HEK293 (cell line): ENCODE data around the gene PDE1C.

ENCODE experiments used
- CTCF ChIA-PET: fragments of 350-600 bp; formaldehyde crosslinking; extraction: SDS; loops from one replicate; lab custom pipeline; 2021; ENCODE audit warnings: antibody characterized with exemption; lab: Yijun Ruan, JAX
- POLR2A ChIA-PET: fragments of 300-600 bp; formaldehyde crosslinking; extraction: SDS; loops from one replicate; lab custom pipeline; 2020; ENCODE audit warnings: antibody characterized with exemption, inconsistent platforms; lab: Yijun Ruan, JAX
- H3K27ac ChIP-seq: fragments of 200-500 bp; sonication (Bioruptor generic); 2 replicates; pipeline ENCODE4 v1.5.1; 2014; ENCODE audit warnings: low read depth, low read length, control low read depth, inconsistent platforms; ENCODE audit errors: extremely low read depth
- H3K36me3 ChIP-seq, 2 experiments: fragments of 200-500 bp in 1 of 2; sonication (Bioruptor generic) in 1 of 2; 1 replicate in 1 of 2; 2 replicates in 1 of 2; pipeline ENCODE4 v1.5.1; 2014 to 2017; ENCODE audit warnings: inconsistent platforms in 2 of 2, low read length in 2 of 2; ENCODE audit not compliant: control insufficient read depth in 2 of 2, insufficient read depth in 1 of 2
- H3K4me1 ChIP-seq: fragments of 200-500 bp; sonication (Bioruptor generic); 2 replicates; pipeline ENCODE4 v1.5.1; 2014; ENCODE audit warnings: mild to moderate bottlenecking, low read length, inconsistent platforms; ENCODE audit not compliant: control insufficient read depth, insufficient read depth
- H3K4me3 ChIP-seq: 2 replicates; pipeline ENCODE4 v1.5.1; 2011; ENCODE audit warnings: low read depth, mild to moderate bottlenecking, control low read depth, low read length, moderate library complexity
- H3K9me3 ChIP-seq: fragments of 200-500 bp; sonication (Bioruptor generic); 2 replicates; pipeline ENCODE4 v1.5.1; 2014; ENCODE audit warnings: low read depth, low read length, inconsistent platforms; ENCODE audit not compliant: control insufficient read depth, insufficient read depth
- GLIS1 ChIP-seq: fragments of 450-650 bp; formaldehyde crosslinking; IDR thresholded peaks from 2 replicates; pipeline ENCODE4 v1.5.1; 2016; ENCODE audit warnings: missing biosample characterization, missing genetic modification characterization
- TCF7L2 ChIP-seq: IDR thresholded peaks from 2 replicates; pipeline ENCODE4 v1.6.1; 2011; ENCODE audit warnings: low read depth, mild to moderate bottlenecking, inconsistent platforms, low read length, moderate library complexity, borderline replicate concordance
- ZBTB1 ChIP-seq: fragments of 450-650 bp; formaldehyde crosslinking; IDR thresholded peaks from 2 replicates; pipeline ENCODE4 v1.5.1; 2016; ENCODE audit warnings: missing biosample characterization, missing genetic modification characterization
- ZBTB17 ChIP-seq: fragments of 450-650 bp; formaldehyde crosslinking; IDR thresholded peaks from 2 replicates; pipeline ENCODE4 v1.5.1; 2016; ENCODE audit warnings: missing biosample characterization, missing genetic modification characterization
- ZNF416 ChIP-seq: fragments of 450-650 bp; formaldehyde crosslinking; IDR thresholded peaks from 2 replicates; pipeline ENCODE4 v1.5.1; 2016; ENCODE audit warnings: missing biosample characterization, missing genetic modification characterization
- ZNF510 ChIP-seq: fragments of 450-650 bp; formaldehyde crosslinking; IDR thresholded peaks from 2 replicates; pipeline ENCODE4 v1.5.1; 2018; ENCODE audit warnings: mild to moderate bottlenecking, missing genetic modification characterization, missing biosample characterization; ENCODE audit not compliant: insufficient replicate concordance
- ZNF529 ChIP-seq: fragments of 450-650 bp; formaldehyde crosslinking; IDR thresholded peaks from 2 replicates; pipeline ENCODE4 v1.5.1; 2017; ENCODE audit warnings: missing genetic modification characterization, missing biosample characterization; ENCODE audit not compliant: insufficient replicate concordance
- ZNF544 ChIP-seq: fragments of 450-650 bp; formaldehyde crosslinking; IDR thresholded peaks from 2 replicates; pipeline ENCODE4 v1.5.0; 2017; ENCODE audit warnings: missing biosample characterization, missing genetic modification characterization
- ZNF548 ChIP-seq: fragments of 450-650 bp; formaldehyde crosslinking; IDR thresholded peaks from 2 replicates; pipeline ENCODE4 v1.5.1; 2016; ENCODE audit warnings: missing biosample characterization, missing genetic modification characterization
- ZNF629 ChIP-seq: fragments of 450-650 bp; formaldehyde crosslinking; IDR thresholded peaks from 2 replicates; pipeline ENCODE4 v1.5.1; 2017; ENCODE audit warnings: missing biosample characterization, missing genetic modification characterization
- ZNF701 ChIP-seq: fragments of 450-650 bp; formaldehyde crosslinking; IDR thresholded peaks from 2 replicates; pipeline ENCODE4 v1.5.1; 2016; ENCODE audit warnings: missing biosample characterization, missing genetic modification characterization
- ZNF776 ChIP-seq: fragments of 450-650 bp; formaldehyde crosslinking; IDR thresholded peaks from 2 replicates; pipeline ENCODE4 v1.5.0; 2017; ENCODE audit warnings: missing biosample characterization, missing genetic modification characterization, borderline replicate concordance
- ZSCAN30 ChIP-seq: fragments of 450-650 bp; IDR thresholded peaks from 2 replicates; pipeline ENCODE4 v1.5.1; 2018; ENCODE audit warnings: missing biosample characterization, mild to moderate bottlenecking, missing genetic modification characterization, moderate library complexity
- TF ChIP-seq, protein P1 (sequence below): fragments of 450-650 bp; IDR thresholded peaks from 2 replicates; pipeline ENCODE4 v1.5.1; 2018; ENCODE audit warnings: missing biosample characterization, missing genetic modification characterization
- TF ChIP-seq, protein P2 (sequence below): fragments of 450-650 bp; formaldehyde crosslinking; IDR thresholded peaks from 2 replicates; pipeline ENCODE4 v1.5.1; 2016; ENCODE audit warnings: missing biosample characterization, missing genetic modification characterization
- TF ChIP-seq, protein P3 (sequence below): fragments of 450-650 bp; formaldehyde crosslinking; IDR thresholded peaks from 2 replicates; pipeline ENCODE4 v1.5.1; 2016; ENCODE audit warnings: missing biosample characterization, missing genetic modification characterization
- TF ChIP-seq, protein P4 (sequence below): fragments of 450-650 bp; formaldehyde crosslinking; IDR thresholded peaks from 2 replicates; pipeline ENCODE4 v1.5.0; 2017; ENCODE audit warnings: missing biosample characterization, missing genetic modification characterization, borderline replicate concordance
- TF ChIP-seq, protein P5 (sequence below): fragments of 450-650 bp; formaldehyde crosslinking; IDR thresholded peaks from 2 replicates; pipeline ENCODE4 v1.5.1; 2016; ENCODE audit warnings: missing biosample characterization, missing genetic modification characterization

The PDE1C gene

DNA sequence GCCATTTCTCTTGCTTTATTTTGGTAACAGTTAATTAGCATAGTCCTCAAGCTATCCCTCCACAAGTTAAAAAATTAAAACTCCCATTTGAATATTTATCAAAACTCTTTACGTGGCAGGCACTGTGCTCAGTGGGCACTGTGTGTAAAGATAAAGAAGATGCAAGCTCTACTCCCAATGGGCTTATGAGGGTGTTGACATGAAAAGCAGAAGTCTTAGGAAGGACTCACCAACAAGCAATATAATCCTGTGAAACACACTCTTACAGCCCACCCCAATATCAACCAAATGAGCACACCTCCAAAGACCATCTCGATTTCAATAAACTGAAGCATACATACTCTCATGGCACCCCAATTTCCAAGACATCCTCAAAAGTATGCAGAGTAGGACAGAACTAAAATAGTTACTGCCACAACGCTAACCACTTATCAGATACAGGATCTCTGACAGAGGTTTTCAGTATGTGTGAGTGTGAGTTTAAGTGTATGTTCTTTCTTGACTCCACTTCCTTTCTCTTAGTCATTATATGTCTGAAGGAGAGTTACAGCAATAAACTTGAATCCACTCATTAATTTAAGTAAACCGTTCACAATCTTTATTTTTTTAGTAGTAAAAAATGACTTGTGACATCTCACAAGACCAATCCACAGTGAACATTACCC is 120.0 kb downstream of the PDE1C start:
- TF ChIP-seq ZNF701 (tag by site-specific recombination) (no peak), ZNF629 (no peak), ZNF544 (tag by site-specific recombination) (no peak), ZNF776 (tag by site-specific recombination) (no peak), ZNF548 (tag by site-specific recombination) (no peak), ZBTB17 (no peak)
- TF ChIP-seq, protein P1, sequence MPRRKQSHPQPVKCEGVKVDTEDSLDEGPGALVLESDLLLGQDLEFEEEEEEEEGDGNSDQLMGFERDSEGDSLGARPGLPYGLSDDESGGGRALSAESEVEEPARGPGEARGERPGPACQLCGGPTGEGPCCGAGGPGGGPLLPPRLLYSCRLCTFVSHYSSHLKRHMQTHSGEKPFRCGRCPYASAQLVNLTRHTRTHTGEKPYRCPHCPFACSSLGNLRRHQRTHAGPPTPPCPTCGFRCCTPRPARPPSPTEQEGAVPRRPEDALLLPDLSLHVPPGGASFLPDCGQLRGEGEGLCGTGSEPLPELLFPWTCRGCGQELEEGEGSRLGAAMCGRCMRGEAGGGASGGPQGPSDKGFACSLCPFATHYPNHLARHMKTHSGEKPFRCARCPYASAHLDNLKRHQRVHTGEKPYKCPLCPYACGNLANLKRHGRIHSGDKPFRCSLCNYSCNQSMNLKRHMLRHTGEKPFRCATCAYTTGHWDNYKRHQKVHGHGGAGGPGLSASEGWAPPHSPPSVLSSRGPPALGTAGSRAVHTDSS (tag by site-specific recombination) = no peak
- TF ChIP-seq, all 188 proteins: peak for 0
- CTCF ChIA-PET = interaction anchor here (0.6 to 0.7 kb wide), 4 partner anchors 52 to 1006 kb away, joined by 3 to 7 read pairs (median 3); no protein-coding TSS in a partner anchor
- H3K4me1 ChIP-seq = no peaks in the 10 kb centered on the region
- no peaks in the 10 kb centered on the region for H3K36me3 ChIP-seq
- H3K9me3 ChIP-seq = no peaks in the 10 kb centered on the region
- POLR2A ChIA-PET = no interaction called here
- H3K27ac ChIP-seq = no peak overlapping the region
- no peak overlapping the region for H3K4me3 ChIP-seq

DNA sequence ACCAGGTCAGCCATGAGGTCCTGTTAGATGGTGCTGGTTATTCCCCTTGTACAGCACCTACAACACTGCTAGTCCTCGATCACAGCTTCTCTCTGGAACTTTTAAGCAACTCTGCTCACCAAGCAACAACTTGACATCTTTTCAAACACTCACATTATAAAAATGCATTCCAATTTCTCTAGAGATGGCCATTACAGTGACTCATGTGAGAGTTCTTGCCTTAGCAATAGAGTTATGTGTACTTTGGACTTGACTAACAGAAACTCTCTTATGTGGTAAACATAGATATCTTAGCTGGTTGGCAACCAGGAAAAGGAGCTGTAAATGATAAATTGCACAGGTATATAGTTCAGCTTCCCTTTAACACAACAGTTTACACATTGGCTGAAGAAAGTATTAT is 122.2 kb downstream of the PDE1C start:
- ChIA-PET CTCF (no interaction called here), POLR2A (no interaction called here)
- H3K9me3 ChIP-seq = no peaks in the 10 kb centered on the region
- no peaks in the 10 kb centered on the region for H3K4me1 ChIP-seq
- no peak overlapping the region for H3K4me3 ChIP-seq
- TF ChIP-seq ZNF701 (tag by site-specific recombination) (no peak), ZBTB1 (tag by site-specific recombination) (no peak)
- TF ChIP-seq, protein P2, sequence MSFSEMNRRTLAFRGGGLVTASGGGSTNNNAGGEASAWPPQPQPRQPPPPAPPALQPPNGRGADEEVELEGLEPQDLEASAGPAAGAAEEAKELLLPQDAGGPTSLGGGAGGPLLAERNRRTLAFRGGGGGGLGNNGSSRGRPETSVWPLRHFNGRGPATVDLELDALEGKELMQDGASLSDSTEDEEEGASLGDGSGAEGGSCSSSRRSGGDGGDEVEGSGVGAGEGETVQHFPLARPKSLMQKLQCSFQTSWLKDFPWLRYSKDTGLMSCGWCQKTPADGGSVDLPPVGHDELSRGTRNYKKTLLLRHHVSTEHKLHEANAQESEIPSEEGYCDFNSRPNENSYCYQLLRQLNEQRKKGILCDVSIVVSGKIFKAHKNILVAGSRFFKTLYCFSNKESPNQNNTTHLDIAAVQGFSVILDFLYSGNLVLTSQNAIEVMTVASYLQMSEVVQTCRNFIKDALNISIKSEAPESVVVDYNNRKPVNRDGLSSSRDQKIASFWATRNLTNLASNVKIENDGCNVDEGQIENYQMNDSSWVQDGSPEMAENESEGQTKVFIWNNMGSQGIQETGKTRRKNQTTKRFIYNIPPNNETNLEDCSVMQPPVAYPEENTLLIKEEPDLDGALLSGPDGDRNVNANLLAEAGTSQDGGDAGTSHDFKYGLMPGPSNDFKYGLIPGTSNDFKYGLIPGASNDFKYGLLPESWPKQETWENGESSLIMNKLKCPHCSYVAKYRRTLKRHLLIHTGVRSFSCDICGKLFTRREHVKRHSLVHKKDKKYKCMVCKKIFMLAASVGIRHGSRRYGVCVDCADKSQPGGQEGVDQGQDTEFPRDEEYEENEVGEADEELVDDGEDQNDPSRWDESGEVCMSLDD = no peak
- TF ChIP-seq, all 188 proteins: peak for 0
- H3K27ac ChIP-seq = no peak overlapping the region
- no peaks in the 10 kb centered on the region for H3K36me3 ChIP-seq

DNA sequence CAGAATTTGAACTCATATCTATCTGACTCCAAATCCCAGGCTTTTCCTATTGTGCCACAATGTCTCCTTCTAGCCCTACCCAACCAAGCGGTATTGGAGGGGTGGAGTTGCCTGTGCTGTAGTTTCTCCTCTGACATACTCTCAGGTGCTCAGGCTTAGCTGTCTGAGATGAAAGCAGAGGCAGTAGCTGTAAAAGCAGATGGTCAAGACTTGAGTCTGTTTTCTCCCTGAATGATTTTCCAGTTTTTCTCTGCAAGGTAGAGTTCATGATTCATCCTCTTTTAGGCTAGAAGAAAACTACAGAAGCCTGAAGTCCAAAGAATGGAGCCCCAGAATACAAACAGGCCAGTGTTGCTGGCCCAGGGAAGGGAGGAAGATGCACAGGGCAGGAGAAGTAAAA is 130.0 kb downstream of the PDE1C start:
- CTCF ChIA-PET = no interaction called here
- Histone ChIP-seq H3K4me3 (no peak overlapping the region), H3K36me3 (no peaks in the 10 kb centered on the region), H3K4me1 (no peaks in the 10 kb centered on the region), H3K27ac (no peak overlapping the region), H3K9me3 (no peaks in the 10 kb centered on the region)
- TF ChIP-seq ZNF510 (tag by site-specific recombination) (no peak), ZNF629 (no peak), ZNF416 (tag by site-specific recombination) (no peak), ZNF529 (tag by site-specific recombination) (no peak), ZSCAN30 (tag by site-specific recombination) (no peak), GLIS1 (tag by site-specific recombination) (no peak), TCF7L2 (no peak)
- TF ChIP-seq, protein P3, sequence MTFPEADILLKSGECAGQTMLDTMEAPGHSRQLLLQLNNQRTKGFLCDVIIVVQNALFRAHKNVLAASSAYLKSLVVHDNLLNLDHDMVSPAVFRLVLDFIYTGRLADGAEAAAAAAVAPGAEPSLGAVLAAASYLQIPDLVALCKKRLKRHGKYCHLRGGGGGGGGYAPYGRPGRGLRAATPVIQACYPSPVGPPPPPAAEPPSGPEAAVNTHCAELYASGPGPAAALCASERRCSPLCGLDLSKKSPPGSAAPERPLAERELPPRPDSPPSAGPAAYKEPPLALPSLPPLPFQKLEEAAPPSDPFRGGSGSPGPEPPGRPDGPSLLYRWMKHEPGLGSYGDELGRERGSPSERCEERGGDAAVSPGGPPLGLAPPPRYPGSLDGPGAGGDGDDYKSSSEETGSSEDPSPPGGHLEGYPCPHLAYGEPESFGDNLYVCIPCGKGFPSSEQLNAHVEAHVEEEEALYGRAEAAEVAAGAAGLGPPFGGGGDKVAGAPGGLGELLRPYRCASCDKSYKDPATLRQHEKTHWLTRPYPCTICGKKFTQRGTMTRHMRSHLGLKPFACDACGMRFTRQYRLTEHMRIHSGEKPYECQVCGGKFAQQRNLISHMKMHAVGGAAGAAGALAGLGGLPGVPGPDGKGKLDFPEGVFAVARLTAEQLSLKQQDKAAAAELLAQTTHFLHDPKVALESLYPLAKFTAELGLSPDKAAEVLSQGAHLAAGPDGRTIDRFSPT (tag by site-specific recombination) = no peak
- TF ChIP-seq, protein P4, sequence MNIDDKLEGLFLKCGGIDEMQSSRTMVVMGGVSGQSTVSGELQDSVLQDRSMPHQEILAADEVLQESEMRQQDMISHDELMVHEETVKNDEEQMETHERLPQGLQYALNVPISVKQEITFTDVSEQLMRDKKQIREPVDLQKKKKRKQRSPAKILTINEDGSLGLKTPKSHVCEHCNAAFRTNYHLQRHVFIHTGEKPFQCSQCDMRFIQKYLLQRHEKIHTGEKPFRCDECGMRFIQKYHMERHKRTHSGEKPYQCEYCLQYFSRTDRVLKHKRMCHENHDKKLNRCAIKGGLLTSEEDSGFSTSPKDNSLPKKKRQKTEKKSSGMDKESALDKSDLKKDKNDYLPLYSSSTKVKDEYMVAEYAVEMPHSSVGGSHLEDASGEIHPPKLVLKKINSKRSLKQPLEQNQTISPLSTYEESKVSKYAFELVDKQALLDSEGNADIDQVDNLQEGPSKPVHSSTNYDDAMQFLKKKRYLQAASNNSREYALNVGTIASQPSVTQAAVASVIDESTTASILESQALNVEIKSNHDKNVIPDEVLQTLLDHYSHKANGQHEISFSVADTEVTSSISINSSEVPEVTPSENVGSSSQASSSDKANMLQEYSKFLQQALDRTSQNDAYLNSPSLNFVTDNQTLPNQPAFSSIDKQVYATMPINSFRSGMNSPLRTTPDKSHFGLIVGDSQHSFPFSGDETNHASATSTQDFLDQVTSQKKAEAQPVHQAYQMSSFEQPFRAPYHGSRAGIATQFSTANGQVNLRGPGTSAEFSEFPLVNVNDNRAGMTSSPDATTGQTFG (tag by site-specific recombination) = no peak
- TF ChIP-seq, protein P5, sequence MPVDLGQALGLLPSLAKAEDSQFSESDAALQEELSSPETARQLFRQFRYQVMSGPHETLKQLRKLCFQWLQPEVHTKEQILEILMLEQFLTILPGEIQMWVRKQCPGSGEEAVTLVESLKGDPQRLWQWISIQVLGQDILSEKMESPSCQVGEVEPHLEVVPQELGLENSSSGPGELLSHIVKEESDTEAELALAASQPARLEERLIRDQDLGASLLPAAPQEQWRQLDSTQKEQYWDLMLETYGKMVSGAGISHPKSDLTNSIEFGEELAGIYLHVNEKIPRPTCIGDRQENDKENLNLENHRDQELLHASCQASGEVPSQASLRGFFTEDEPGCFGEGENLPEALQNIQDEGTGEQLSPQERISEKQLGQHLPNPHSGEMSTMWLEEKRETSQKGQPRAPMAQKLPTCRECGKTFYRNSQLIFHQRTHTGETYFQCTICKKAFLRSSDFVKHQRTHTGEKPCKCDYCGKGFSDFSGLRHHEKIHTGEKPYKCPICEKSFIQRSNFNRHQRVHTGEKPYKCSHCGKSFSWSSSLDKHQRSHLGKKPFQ (tag by site-specific recombination) = no peak
- POLR2A ChIA-PET = no interaction called here
